Activated naive CD8-positive, alpha-beta T cell treated with anti-CD3 and anti-CD28 coated beads, Interleukin-2, amount 10 ng/mL, durations not matched to agents 7 days and 5 days (primary cell): ENCODE results near the gene OR8K5. TPM values are rescaled to one million over a fixed set of nuclear protein-coding genes. Genes with fewer than 3 reads are reported as not detected.
"Not testable (repeated sequence)": the region's sequence is repeated elsewhere in the genome, so short reads cannot be mapped to it uniquely, and the experiment has no call there.

Experiments used
- ATAC-seq: fragments of 150-1000 bp; cut with Tn5 transposase; one replicate; pipeline ENCODE4 v1.10.0; 2021; ENCODE audit warnings: low read depth, moderate library complexity
- POLR2A ChIA-PET: fragments of 350-600 bp; sonication (Branson Sonifier 250); formaldehyde crosslinking; loops from one replicate; lab custom pipeline; 2021; ENCODE audit warnings: antibody characterized with exemption; lab: Charles Lee
- DNase-seq: peaks from one replicate; pipeline ENCODE4 v3.0.0; 2021
- H3K27ac Mint-ChIP-seq: one replicate; pipeline ENCODE4 v1.8.0; 2022; ENCODE audit warnings: mild to moderate bottlenecking, mixed read lengths
- H3K27me3 Mint-ChIP-seq: one replicate; pipeline ENCODE4 v1.8.0; 2022; ENCODE audit warnings: mild to moderate bottlenecking, moderate library complexity, mixed read lengths
- H3K36me3 Mint-ChIP-seq: one replicate; pipeline ENCODE4 v1.8.0; 2021; ENCODE audit warnings: mild to moderate bottlenecking, mixed read lengths
- H3K4me1 Mint-ChIP-seq: one replicate; pipeline ENCODE4 v1.8.0; 2021; ENCODE audit warnings: mixed read lengths
- H3K4me3 Mint-ChIP-seq: one replicate; pipeline ENCODE4 v1.8.0; 2022; ENCODE audit warnings: mild to moderate bottlenecking, moderate library complexity, mixed read lengths
- H3K9me3 Mint-ChIP-seq: one replicate; pipeline ENCODE4 v1.8.0; 2021; ENCODE audit warnings: mixed read lengths
- total RNA-seq, 2 experiments: library from RNA; stranded (reverse); gene quantifications; one replicate each; pipeline ENCODE4 v1.2.3, GENCODE V29; 2021

The OR8K5 gene
- not detected for total RNA-seq

- Mint-ChIP-seq H3K27me3 (no peaks in the 10 kb centered on the region), H3K9me3 (peaks cover 6% of the 10 kb centered on the region), H3K27ac (no peak within 1 kb of the TSS), H3K4me3 (no peak within 1 kb of the TSS), H3K4me1 (no peaks in the 10 kb centered on the region), H3K36me3 (no peaks in the 10 kb centered on the region)
- ATAC-seq (no peak), DNase-seq (no peak)
- POLR2A ChIA-PET: no interaction called here
These were observed at the start of gene OR8K5 for GRCh38 chr11:56160217-56160616. TSS of gene OR8K5 (minus strand) at chr11:56160317. CDS start at chr11:56160317, 0 bp downstream.

- POLR2A ChIA-PET: no interaction called here
- no peaks in the 10 kb centered on the region for H3K36me3 Mint-ChIP-seq
- H3K9me3 Mint-ChIP-seq: peaks cover 4% of the 10 kb centered on the region
- no peak for ATAC-seq
- H3K27me3 Mint-ChIP-seq: no peaks in the 10 kb centered on the region
- no peak overlapping the region for H3K27ac Mint-ChIP-seq
- no peak overlapping the region for H3K4me3 Mint-ChIP-seq
- no peak for DNase-seq
- no peaks in the 10 kb centered on the region for H3K4me1 Mint-ChIP-seq
These were observed 47.7 kb upstream of the OR8K5 start for GRCh38 chr11:56207790-56208189.

GRCh38 chr11:56197367-56197766, 37.2 kb upstream of the OR8K5 start:
- Mint-ChIP-seq H3K4me3 (no peak overlapping the region), H3K9me3 (peaks cover 4% of the 10 kb centered on the region), H3K36me3 (no peaks in the 10 kb centered on the region), H3K4me1 (no peaks in the 10 kb centered on the region), H3K27ac (no peak overlapping the region), H3K27me3 (no peaks in the 10 kb centered on the region)
- ATAC-seq (no peak), DNase-seq (no peak)
- POLR2A ChIA-PET: no interaction called here

- DNase-seq (no peak), ATAC-seq (no peak)
- H3K9me3 Mint-ChIP-seq: peaks cover 4% of the 10 kb centered on the region
- H3K27me3 Mint-ChIP-seq: no peaks in the 10 kb centered on the region
- no peaks in the 10 kb centered on the region for H3K36me3 Mint-ChIP-seq
- no peak overlapping the region for H3K4me3 Mint-ChIP-seq
- no peaks in the 10 kb centered on the region for H3K4me1 Mint-ChIP-seq
- POLR2A ChIA-PET: no interaction called here
- no peak overlapping the region for H3K27ac Mint-ChIP-seq
These were observed 36.6 kb upstream of the OR8K5 start for GRCh38 chr11:56196705-56197104.

- no peak overlapping the region for H3K4me3 Mint-ChIP-seq
These were observed 28.5 kb upstream of the OR8K5 start for GRCh38 chr11:56188602-56189001.

GRCh38 chr11:56183459-56183858, 23.3 kb upstream of the OR8K5 start:
- H3K4me3 Mint-ChIP-seq: no peak overlapping the region
- peaks cover 4% of the 10 kb centered on the region for H3K9me3 Mint-ChIP-seq
- DNase-seq (no peak), ATAC-seq (no peak)
- no peaks in the 10 kb centered on the region for H3K27me3 Mint-ChIP-seq
- H3K27ac Mint-ChIP-seq: no peak overlapping the region
- POLR2A ChIA-PET: no interaction called here
- no peaks in the 10 kb centered on the region for H3K36me3 Mint-ChIP-seq
- no peaks in the 10 kb centered on the region for H3K4me1 Mint-ChIP-seq

More at GRCh38 chr11:56188602-56189001, 28.5 kb upstream of the OR8K5 start:
- DNase-seq: no peak
- Mint-ChIP-seq H3K27ac (no peak overlapping the region), H3K27me3 (no peaks in the 10 kb centered on the region), H3K36me3 (no peaks in the 10 kb centered on the region), H3K9me3 (peaks cover 1% of the 10 kb centered on the region), H3K4me1 (no peaks in the 10 kb centered on the region)
- no peak for ATAC-seq
- POLR2A ChIA-PET: no interaction called here

- ATAC-seq: no peak
- Mint-ChIP-seq H3K27me3 (no peaks in the 10 kb centered on the region), H3K36me3 (no peaks in the 10 kb centered on the region), H3K27ac (no peak within 1 kb of the TSS), H3K4me1 (no peaks in the 10 kb centered on the region), H3K9me3 (peaks cover 8% of the 10 kb centered on the region), H3K4me3 (no peak within 1 kb of the TSS)
- DNase-seq: no peak
- POLR2A ChIA-PET: no interaction called here
These were observed 16.2 kb upstream of the OR8K5 start, which contains the start of gene OR5J2 for GRCh38 chr11:56176318-56176717. TSS of gene OR5J2 (plus strand) at chr11:56176618. CDS start at chr11:56176618, 0 bp downstream.

- DNase-seq (no peak), ATAC-seq (no peak)
- no peak overlapping the region for H3K27ac Mint-ChIP-seq
- H3K4me1 Mint-ChIP-seq: no peaks in the 10 kb centered on the region
- H3K4me3 Mint-ChIP-seq: no peak overlapping the region
- no peaks in the 10 kb centered on the region for H3K36me3 Mint-ChIP-seq
- POLR2A ChIA-PET: no interaction called here
- no peaks in the 10 kb centered on the region for H3K27me3 Mint-ChIP-seq
- H3K9me3 Mint-ChIP-seq: peaks cover 4% of the 10 kb centered on the region
These were observed 12.2 kb upstream of the OR8K5 start for GRCh38 chr11:56172256-56172830.

GRCh38 chr11:56163804-56164203, 3.7 kb upstream of the OR8K5 start:
- no peak for ATAC-seq
- H3K27ac Mint-ChIP-seq: no peak overlapping the region

GRCh38 chr11:56152333-56152732, 7.8 kb downstream of the OR8K5 start:
- H3K36me3 Mint-ChIP-seq: no peaks in the 10 kb centered on the region
- H3K4me3 Mint-ChIP-seq: no peak overlapping the region
- POLR2A ChIA-PET: no interaction called here

More at GRCh38 chr11:56163804-56164203, 3.7 kb upstream of the OR8K5 start:
- H3K27me3 Mint-ChIP-seq: no peaks in the 10 kb centered on the region
- peaks cover 4% of the 10 kb centered on the region for H3K9me3 Mint-ChIP-seq
- no peak for DNase-seq
- no peaks in the 10 kb centered on the region for H3K36me3 Mint-ChIP-seq
- POLR2A ChIA-PET: no interaction called here
- H3K4me3 Mint-ChIP-seq: no peak overlapping the region
- no peaks in the 10 kb centered on the region for H3K4me1 Mint-ChIP-seq

GRCh38 chr11:56151376-56151775, 8.7 kb downstream of the OR8K5 start:
- H3K27me3 Mint-ChIP-seq: no peaks in the 10 kb centered on the region
- POLR2A ChIA-PET: no interaction called here
- H3K4me1 Mint-ChIP-seq: no peaks in the 10 kb centered on the region
- no peak for ATAC-seq
- H3K36me3 Mint-ChIP-seq: no peaks in the 10 kb centered on the region
- H3K4me3 Mint-ChIP-seq: no peak overlapping the region
- no peak overlapping the region for H3K27ac Mint-ChIP-seq
- peaks cover 5% of the 10 kb centered on the region for H3K9me3 Mint-ChIP-seq
- no peak for DNase-seq

More at GRCh38 chr11:56152333-56152732, 7.8 kb downstream of the OR8K5 start:
- Mint-ChIP-seq H3K9me3 (peaks cover 5% of the 10 kb centered on the region), H3K27me3 (no peaks in the 10 kb centered on the region), H3K27ac (no peak overlapping the region), H3K4me1 (no peaks in the 10 kb centered on the region)
- ATAC-seq (no peak), DNase-seq (no peak)

GRCh38 chr11:56143681-56144080, 16.4 kb downstream of the OR8K5 start:
- H3K27me3 Mint-ChIP-seq, POLR2A ChIA-PET, H3K9me3 Mint-ChIP-seq, ATAC-seq, H3K4me1 Mint-ChIP-seq, H3K4me3 Mint-ChIP-seq, DNase-seq, H3K36me3 Mint-ChIP-seq, H3K27ac Mint-ChIP-seq: not testable (repeated sequence)

GRCh38 chr11:56140151-56140661, 19.9 kb downstream of the OR8K5 start, which contains the start of gene OR8J3:
TSS of gene OR8J3 (minus strand) at chr11:56140201. CDS start at chr11:56137718, 2,483 bp downstream.
- ATAC-seq: no peak
- Mint-ChIP-seq H3K4me1 (no peaks in the 10 kb centered on the region), H3K27me3 (no peaks in the 10 kb centered on the region), H3K36me3 (no peaks in the 10 kb centered on the region), H3K4me3 (no peak within 1 kb of the TSS), H3K27ac (no peak within 1 kb of the TSS), H3K9me3 (peaks cover 11% of the 10 kb centered on the region)
- DNase-seq: no peak
- POLR2A ChIA-PET: no interaction called here

- no peak for ATAC-seq
- Mint-ChIP-seq H3K4me3 (no peak within 1 kb of the TSS), H3K36me3 (no peaks in the 10 kb centered on the region), H3K9me3 (peaks cover under 1% of the 10 kb centered on the region), H3K4me1 (no peaks in the 10 kb centered on the region), H3K27me3 (no peaks in the 10 kb centered on the region), H3K27ac (no peak within 1 kb of the TSS)
- DNase-seq: no peak
- POLR2A ChIA-PET: no interaction called here
These were observed 38.0 kb downstream of the OR8K5 start, which contains the start of gene OR8H3 for GRCh38 chr11:56122073-56122472. TSS of gene OR8H3 (plus strand) at chr11:56122373. CDS start at chr11:56122373, 0 bp downstream.
